K562 (cell line): ENCODE results near the gene HMG20B. TPM values are rescaled to one million over a fixed set of nuclear protein-coding genes. Genes with fewer than 3 reads are reported as not detected.
A peak's percentile ranks its signal among the peaks of the same experiment; 100 is the strongest.

Experiments used
- ARID2 ChIP-seq: fragments of 450-650 bp; IDR thresholded peaks from 2 replicates; pipeline ENCODE4 v1.6.1; 2017; ENCODE audit warnings: antibody characterized with exemption, mild to moderate bottlenecking
- CHCHD3 ChIP-seq: fragments of 250-450 bp; sonication (Bioruptor Pico); IDR thresholded peaks from 2 replicates; pipeline ENCODE4 v2.1.2; 2022; ENCODE audit warnings: mild to moderate bottlenecking
- CHD2 ChIP-seq: IDR thresholded peaks from 2 replicates; pipeline ENCODE4 v1.6.1; 2011; ENCODE audit warnings: low read depth, low read length
- CLOCK ChIP-seq: fragments of 250-450 bp; sonication (Bioruptor Pico); IDR thresholded peaks from 2 replicates; pipeline ENCODE4 v1.4.0; 2020; ENCODE audit warnings: mild to moderate bottlenecking, moderate library complexity, borderline replicate concordance
- DMBX1 ChIP-seq: fragments of 250-450 bp; sonication (Bioruptor Pico); IDR thresholded peaks from 2 replicates; pipeline ENCODE4 v1.8.0; 2022; ENCODE audit warnings: inconsistent platforms, mild to moderate bottlenecking, moderate library complexity, borderline replicate concordance
- E2F8 ChIP-seq: fragments of 450-650 bp; IDR thresholded peaks from 2 replicates; pipeline ENCODE4 v1.7.1; 2018; ENCODE audit warnings: mild to moderate bottlenecking, low read depth; ENCODE audit not compliant: partially characterized antibody
- HCFC1 ChIP-seq: IDR thresholded peaks from 2 replicates; pipeline ENCODE4 v1.6.1; 2012; ENCODE audit warnings: low read depth, low read length, improper control_type of control experiment
- KAT7 ChIP-seq: sonication (generic); formaldehyde crosslinking; IDR thresholded peaks from 2 replicates; pipeline ENCODE4 v1.8.0; 2022; ENCODE audit warnings: missing genetic modification reagents, mild to moderate bottlenecking, borderline replicate concordance
- NFIC ChIP-seq: fragments of 450-650 bp; IDR thresholded peaks from 2 replicates; pipeline ENCODE4 v1.6.1; 2017; ENCODE audit warnings: mild to moderate bottlenecking, inconsistent platforms
- NR3C1 ChIP-seq: sonication (generic); formaldehyde crosslinking; IDR thresholded peaks from 2 replicates; pipeline ENCODE4 v1.8.1; 2022; ENCODE audit warnings: missing genetic modification reagents
- PKNOX1 ChIP-seq: fragments of 450-650 bp; IDR thresholded peaks from 2 replicates; pipeline ENCODE4 v1.6.1; 2016
- SMARCE1 ChIP-seq: fragments of 450-650 bp; IDR thresholded peaks from 2 replicates; pipeline ENCODE4 v1.7.1; 2016; ENCODE audit warnings: mild to moderate bottlenecking
- SNIP1 ChIP-seq: fragments of 450-650 bp; IDR thresholded peaks from 2 replicates; pipeline ENCODE4 v1.7.1; 2017; ENCODE audit warnings: low read depth, mild to moderate bottlenecking
- TAF15 ChIP-seq: fragments of 200-400 bp; formaldehyde crosslinking; IDR thresholded peaks from 2 replicates; pipeline ENCODE4 v1.6.1; 2017; ENCODE audit warnings: mild to moderate bottlenecking, low read depth, low read length, moderate library complexity
- THAP7 ChIP-seq: fragments of 250-450 bp; sonication (Bioruptor Pico); IDR thresholded peaks from 2 replicates; pipeline ENCODE4 v1.5.0; 2021
- THRB ChIP-seq: fragments of 450-650 bp; formaldehyde crosslinking; conservative IDR thresholded peaks from 2 replicates; pipeline ENCODE4 v1.4.0; 2022; ENCODE audit warnings: mild to moderate bottlenecking, missing genetic modification characterization
- TSC22D4 ChIP-seq: fragments of 450-650 bp; IDR thresholded peaks from 2 replicates; pipeline ENCODE4 v1.6.1; 2016; ENCODE audit warnings: missing genetic modification characterization, missing biosample characterization, control low read depth
- ZNF197 ChIP-seq: fragments of 200-800 bp; sonication (Bioruptor generic); IDR thresholded peaks from 2 replicates; pipeline ENCODE4 v1.6.1; 2016; ENCODE audit warnings: low read depth, missing genetic modification characterization, missing compliant biosample characterization
- ZNF445 ChIP-seq: fragments of 250-450 bp; sonication (Bioruptor Pico); IDR thresholded peaks from 2 replicates; pipeline ENCODE4 v1.4.0; 2020; ENCODE audit warnings: low read depth, mild to moderate bottlenecking, moderate library complexity
- polyA plus RNA-seq, 8 experiments: library from polyadenylated mRNA; depleted of rRNA in 4 of 8; stranded (reverse) in 5 of 8; unstranded in 3 of 8; fragments of >200 nt; fragmentation: Nextera tagmentation in 2 of 8; fragmentation: Illumina TruSeq in 1 of 8; extraction: Ambion mirVana in 2 of 8; extraction: Trizol in 1 of 8; gene quantifications; 2 replicates each; pipeline versions ENCODE4 v1.2.1 to v1.2.3, GENCODE V29; 2011 to 2014; ENCODE audit warnings: inconsistent platforms in 1 of 8, missing spikeins in 1 of 8
- total RNA-seq, 7 experiments: library from RNA; depleted of rRNA in 6 of 7; stranded (reverse); fragments of >200 nt in 6 of 7; fragmentation: Illumina TruSeq in 2 of 7; extraction: Trizol in 2 of 7; gene quantifications; 2 replicates each; pipeline versions ENCODE4 v1.2.1 to v1.2.3, GENCODE V29; 2011 to 2021; ENCODE audit warnings: low replicate concordance in 1 of 7

HMG20B gene
- total and polyA plus RNA-seq, 9 of the 15 experiments (the other 6 are each of a cell fraction or from before 2014, with no cell fraction given), result 0.35 to 172 (median 38.6) TPM

GRCh38 chr19:3626473-3627350 is 54.0 kb downstream of the HMG20B start, which contains the start of gene CACTIN (continued):
- TF ChIP-seq ZNF197 (CRISPR knock-in tag), result no peak
- TF ChIP-seq TAF15, result peak; percentile 53; the same call in 1 of the 2 replicates
- no peak for TF ChIP-seq CHCHD3 (CRISPR knock-in tag)
- peak; percentile 89 for TF ChIP-seq HCFC1
- TF ChIP-seq PKNOX1, result 0 out of 2 replicates have a peak, but pooled peaks have one; percentile 6
- TF ChIP-seq DMBX1, result no peak
- TF ChIP-seq TSC22D4 (tag), result no peak
- 0 out of 2 replicates have a peak, but pooled peaks have one; percentile 20 for TF ChIP-seq CHD2
- TF ChIP-seq NFIC, result no peak
- no peak for TF ChIP-seq SMARCE1
- no peak for TF ChIP-seq ZNF445
- TF ChIP-seq ARID2, result no peak
- peak; percentile 64 for TF ChIP-seq E2F8
- no peak for TF ChIP-seq CLOCK (CRISPR knock-in tag)
- TF ChIP-seq KAT7, result 0 out of 2 replicates have a peak, but pooled peaks have one; percentile 78
- no peak for TF ChIP-seq NR3C1
- no peak for TF ChIP-seq THRB (CRISPR knock-in tag)
- no peak for TF ChIP-seq SNIP1
- TF ChIP-seq THAP7, result no peak
